ENCODE results near the gene ZBTB45.

Gene ZBTB45

GRCh38 chr19:58538257-58539168, 18.9 kb upstream of the ZBTB45 start:
- no peak for DNase-seq

GRCh38 chr19:58536852-58537798, 17.5 kb upstream of the ZBTB45 start:
- DNase-seq = no peak

- DNase-seq = no peak
Observed at GRCh38 chr19:58535857-58536256, 16.2 kb upstream of the ZBTB45 start.

- no peak for DNase-seq
Observed at GRCh38 chr19:58531034-58531840, 11.6 kb upstream of the ZBTB45 start.

- no peak for DNase-seq
Observed at GRCh38 chr19:58529405-58529804, 9.8 kb upstream of the ZBTB45 start.

GRCh38 chr19:58522709-58523108, 3.1 kb upstream of the ZBTB45 start:
- DNase-seq = no peak

GRCh38 chr19:58521651-58522050, 2.0 kb upstream of the ZBTB45 start:
- DNase-seq = no peak

- DNase-seq = no peak
Observed at GRCh38 chr19:58520257-58520599, 618 bp upstream of the ZBTB45 start.

GRCh38 chr19:58519087-58519354, 589 bp downstream of the ZBTB45 start:
- DNase-seq = peak; percentile 55

GRCh38 chr19:58518256-58519086, 1.1 kb downstream of the ZBTB45 start:
- peak; percentile 32 for DNase-seq

- no peak for DNase-seq
Observed at GRCh38 chr19:58516964-58517833, 2.4 kb downstream of the ZBTB45 start.

GRCh38 chr19:58516246-58516836, 3.3 kb downstream of the ZBTB45 start:
- DNase-seq = no peak

GRCh38 chr19:58515259-58515658, 4.4 kb downstream of the ZBTB45 start:
- no peak for DNase-seq

- DNase-seq = no peak
Observed at GRCh38 chr19:58514564-58515022, 5.0 kb downstream of the ZBTB45 start.

GRCh38 chr19:58513694-58514563, 5.7 kb downstream of the ZBTB45 start:
- DNase-seq = peak; percentile 97

- no peak for DNase-seq
Observed at GRCh38 chr19:58513213-58513693, 6.4 kb downstream of the ZBTB45 start.

GRCh38 chr19:58511353-58512208, 8.0 kb downstream of the ZBTB45 start, which contains the start of gene SLC27A5:
Gene SLC27A5, minus strand, starts transcription at chr19:58511992. Its CDS starts 37 bp downstream, at chr19:58511955.
- DNase-seq = no peak

Data from activated CD4-positive, alpha-beta T cell treated with anti-CD3 and anti-CD28 coated beads, Interleukin-2, amount 50 U/mL, for 16 hours (primary cell).